ENCODE measurements around the gene MRPL24.
A peak's percentile ranks its signal among the peaks of the same experiment; 100 is the strongest.
"Not testable (repeated sequence)": the region's sequence is repeated elsewhere in the genome, so short reads cannot be mapped to it uniquely, and the experiment has no call there.

Gene MRPL24

DNA sequence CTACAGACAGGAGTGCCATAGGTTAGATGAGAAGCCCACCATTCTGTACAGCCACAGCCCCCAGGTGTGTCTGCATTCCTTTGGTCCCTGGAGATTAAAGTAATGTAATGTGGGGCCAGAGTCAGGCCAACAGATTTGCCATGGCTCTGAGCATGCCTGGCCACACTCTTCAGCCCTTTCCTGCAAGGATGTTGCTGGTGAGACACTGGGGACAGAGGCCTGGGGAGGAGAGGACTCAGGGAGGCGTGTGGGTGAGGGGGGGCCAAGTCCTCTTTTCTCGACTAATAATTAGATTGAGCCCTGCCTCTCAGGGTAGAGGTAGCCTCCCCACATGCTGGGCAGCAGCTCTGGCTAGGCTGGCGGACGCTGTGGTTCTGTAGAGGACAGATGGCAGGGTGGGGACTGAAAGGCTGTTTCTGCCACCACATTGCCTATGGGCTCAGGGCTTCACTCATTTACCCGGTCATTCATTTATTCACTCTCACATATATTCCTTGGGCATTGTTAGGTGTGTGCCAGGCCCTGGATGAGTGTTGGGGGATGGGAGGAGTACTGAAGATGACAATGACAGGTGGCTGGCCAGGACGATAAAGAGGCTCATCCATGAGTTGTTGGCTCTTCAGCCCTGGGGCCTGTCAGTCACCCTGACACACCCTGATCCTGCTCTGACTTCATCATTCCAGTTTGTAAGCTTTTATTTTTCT, 19.4 kb upstream of the MRPL24 start:
- no peak for DNase-seq (ENCODE audit: low spot score)

DNA sequence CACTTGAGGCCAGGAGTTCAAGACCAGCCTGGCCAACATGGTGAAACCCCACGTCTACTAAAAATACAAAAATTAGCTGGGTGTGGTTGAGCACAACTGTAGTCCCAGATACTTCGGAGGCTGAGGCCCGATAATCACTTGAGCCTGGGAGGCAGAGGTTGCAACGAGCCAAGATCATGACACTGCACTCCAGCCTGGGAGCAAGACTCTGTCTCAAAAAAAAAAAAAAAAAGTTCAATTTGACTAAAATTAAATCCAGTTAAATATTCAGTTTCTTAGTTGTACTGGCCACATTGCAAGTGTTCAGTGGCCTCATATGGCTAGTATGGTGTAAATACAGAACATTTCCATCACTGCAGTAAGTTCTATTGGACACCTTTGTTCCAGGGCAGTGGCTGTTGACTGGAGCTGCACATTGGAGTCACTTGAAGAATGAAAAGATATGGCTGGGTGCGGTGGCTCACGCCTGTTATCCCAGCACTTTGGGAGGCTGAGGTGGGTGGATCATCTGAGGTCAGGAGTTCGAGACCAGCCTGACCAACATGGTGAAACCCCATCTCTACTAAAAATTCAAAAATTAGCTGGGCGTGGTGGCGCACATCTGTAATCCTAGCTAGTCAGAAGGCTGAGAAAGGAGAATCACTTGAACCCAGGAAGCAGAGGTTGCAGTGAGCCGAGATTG, 16.8 kb upstream of the MRPL24 start:
- DNase-seq (ENCODE audit: low spot score): not testable (repeated sequence)

DNA sequence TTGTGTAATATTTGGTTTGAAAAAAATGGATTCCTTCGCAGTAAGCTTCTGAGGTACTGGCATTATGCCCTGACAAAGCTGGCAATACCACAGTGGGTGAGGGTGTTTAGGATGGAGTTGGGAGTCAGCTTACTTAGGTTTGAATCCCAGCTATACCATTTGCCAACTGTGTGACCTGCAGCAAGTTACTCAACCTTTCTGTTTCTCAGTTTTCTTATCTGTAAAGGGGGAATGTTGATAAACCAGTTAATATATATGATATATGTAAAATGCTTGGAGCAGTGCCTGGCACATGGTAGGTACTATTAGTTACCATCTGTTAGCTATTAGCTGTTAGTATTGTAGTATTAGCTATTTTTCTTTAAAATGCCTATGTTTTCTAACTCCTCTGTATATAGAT, 15.5 kb upstream of the MRPL24 start:
- no peak for DNase-seq (ENCODE audit: low spot score)

DNA sequence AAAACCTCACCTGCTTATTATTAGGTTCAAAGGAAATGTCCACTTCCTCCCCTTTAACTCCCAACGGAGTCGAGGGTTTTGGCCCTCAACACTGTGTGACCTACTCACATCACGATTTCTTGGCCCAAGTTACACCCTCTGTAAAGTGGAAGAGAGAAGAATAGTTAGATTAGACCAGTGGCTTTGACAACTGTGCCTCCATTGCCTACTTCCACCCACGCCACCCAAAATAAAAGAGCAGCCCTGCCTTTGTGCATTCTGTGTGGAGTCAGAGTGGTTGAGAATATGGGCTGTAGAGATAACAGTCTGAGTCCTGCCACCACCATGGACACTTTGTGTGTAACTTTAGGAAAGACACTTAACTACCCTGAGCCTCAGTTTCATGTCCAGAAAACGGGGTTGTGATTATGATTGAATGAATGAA, 14.7 kb upstream of the MRPL24 start:
- DNase-seq (ENCODE audit: low spot score): no peak

DNA sequence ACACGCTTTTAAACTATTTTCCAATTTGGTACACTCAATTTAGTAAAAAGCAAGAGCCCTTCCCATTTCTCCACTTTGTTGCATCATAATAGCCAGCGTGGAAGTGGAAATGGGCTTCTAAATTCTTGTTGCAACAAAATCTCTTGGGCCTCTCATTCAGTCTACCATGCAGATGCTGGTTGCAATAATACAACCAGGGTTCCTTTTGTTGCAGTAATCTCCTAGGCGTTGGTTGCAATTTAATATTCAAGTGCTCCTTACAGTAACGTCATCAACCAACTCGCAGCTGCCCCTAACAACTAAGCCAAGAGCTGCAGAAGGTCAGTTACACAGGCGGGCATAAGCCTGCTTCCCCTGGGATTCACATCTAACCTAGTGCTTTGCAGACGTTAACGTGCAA, 13.3 kb upstream of the MRPL24 start:
- no peak for DNase-seq (ENCODE audit: low spot score)

DNA sequence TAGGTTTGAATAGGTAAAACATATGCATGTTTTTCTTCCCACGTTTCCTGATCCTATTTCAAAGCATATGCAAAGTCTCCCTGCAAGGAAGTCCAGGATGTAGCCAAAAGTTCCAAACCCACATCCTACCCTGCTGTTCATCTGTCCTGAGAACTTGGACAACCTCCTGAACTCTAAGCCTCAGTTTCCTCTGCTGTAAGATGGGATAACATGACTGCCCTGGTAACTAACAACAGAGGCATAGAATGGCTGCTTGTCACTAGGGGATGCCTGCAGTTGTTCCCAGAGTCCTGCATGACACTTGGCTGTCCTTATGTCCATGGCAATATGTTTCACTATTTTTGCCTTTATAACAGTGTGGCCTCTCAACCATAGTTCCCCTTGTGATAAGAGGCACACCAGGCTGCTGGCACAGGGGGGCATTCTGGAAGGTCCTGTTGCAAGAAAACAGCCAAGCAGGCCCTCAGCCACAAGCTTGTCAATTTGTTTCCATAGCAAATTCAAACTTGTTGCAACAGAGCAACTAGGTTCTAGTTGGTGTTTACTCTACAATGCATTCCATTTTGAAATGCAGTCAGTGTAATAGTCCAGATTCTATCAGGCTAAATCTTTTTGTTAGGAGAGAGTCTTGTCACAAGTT, 12.1 kb upstream of the MRPL24 start:
- no peak for DNase-seq (ENCODE audit: low spot score)

DNA sequence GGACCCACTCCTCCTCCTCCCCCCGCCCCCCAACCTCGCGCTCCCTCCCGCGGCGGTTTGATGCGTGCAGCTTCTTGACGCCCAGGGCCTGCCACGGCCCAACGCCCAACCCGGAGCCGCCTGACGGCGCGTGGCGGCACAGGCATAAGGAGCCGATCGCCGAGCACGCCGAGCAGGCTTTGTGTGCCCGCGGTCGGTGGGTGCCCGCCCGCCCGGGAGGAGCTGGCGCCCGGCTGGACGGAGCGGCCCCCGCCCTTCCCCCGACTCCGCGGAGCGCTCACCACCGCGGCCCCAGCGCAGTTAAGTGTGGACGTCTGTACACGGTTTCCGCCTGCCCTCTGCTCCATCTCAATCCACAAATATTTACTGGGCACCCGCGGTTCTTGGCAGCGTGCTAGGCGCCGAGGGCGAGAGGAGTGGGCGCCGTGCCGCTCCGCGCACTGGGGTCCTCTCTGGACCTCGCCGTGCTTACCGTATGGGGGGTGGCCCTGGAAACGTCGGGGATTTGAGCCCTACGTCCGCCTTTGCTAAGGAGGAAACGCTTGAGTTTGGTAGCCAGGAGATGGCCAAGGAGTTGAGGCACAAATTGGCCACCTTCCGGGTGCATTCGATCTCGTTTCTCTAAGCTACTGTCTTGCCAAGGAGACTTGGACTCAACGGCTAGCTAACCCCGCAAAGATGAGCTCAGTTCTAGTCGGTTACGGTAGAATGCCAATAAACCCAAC, 11.0 kb upstream of the MRPL24 start:
- peak; percentile 97 for DNase-seq (ENCODE audit: low spot score)

DNA sequence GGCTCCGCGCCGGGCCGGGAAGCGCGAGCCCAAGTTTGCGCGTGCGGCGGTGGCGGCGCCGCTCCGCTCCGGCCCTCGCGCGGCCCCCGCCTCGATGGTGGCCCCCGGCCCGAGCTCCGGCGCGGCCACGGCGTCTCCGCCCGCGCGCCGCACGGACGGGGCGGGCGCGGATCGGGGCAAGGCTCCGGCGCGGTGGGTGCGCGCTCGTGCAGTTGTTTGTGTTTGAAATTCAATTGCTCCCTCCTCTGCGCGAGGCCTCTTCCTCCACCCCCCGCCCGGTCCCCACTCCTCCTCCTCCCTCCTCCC, 10.5 kb upstream of the MRPL24 start, which contains the start of gene HDGF:
HDGF (minus strand) TSS at position 225 of the 306 bp plus-strand sequence. CDS start 246 bp downstream, outside the sequence.
- DNase-seq (ENCODE audit: low spot score): no peak

DNA sequence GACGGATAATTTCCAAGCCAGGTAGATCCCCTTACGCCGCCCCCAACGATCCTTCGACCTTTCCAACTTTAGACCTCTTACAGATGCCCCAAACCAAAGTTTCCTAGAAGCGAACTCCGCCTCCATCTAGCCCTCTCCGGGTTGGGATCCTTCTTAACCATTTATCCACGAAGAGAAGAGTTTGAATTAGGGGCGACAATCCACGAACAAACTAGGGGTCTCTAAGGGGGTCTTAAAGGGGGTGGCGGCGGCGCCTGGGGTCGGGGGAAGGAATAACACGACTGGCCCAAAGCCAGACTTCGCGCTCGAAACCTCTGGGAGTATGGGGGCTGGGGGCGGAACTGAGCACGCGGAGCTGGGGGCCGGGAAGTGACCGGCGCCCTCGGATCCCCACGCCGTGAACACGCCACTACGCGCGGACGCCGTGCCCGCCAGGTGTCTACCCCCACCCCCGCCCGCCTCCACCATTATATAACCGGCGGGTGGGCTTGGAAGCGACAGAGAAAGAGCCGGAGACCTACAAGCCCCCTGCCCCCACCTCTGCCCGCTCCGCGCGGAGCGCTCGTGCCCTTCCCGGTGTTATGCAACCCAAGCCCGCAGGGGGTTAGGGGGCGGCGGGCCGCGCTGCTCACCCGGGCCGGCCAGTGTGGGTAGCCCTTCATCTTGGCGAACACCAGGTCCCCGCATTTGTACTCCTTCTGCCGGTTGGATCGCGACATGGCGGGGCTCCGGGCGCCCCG, 10.0 kb upstream of the MRPL24 start:
- no peak for DNase-seq (ENCODE audit: low spot score)

DNA sequence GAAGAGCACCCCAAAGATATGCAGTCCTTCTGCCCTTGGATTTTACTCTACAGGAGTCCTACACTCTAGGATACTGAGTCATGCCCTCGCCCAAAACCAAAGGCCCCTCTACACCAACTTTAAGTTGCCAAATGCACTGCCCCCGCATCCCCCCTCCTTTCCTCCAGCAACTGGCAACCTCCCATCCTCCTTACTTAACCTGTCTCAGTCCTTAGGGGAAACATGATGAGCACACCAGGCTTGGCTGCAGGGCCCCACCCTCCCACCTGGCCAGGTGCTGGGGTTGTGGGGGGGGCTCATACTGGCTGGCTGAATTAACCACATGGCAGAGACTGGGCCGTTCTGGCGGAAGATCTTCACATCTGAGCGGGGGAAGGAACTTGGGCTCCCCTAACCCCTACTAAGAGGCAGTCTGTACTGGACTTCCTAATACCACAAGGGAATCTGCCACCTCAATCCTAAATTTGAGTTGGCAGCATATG, 9.3 kb upstream of the MRPL24 start:
- DNase-seq (ENCODE audit: low spot score): peak; percentile 54

DNA sequence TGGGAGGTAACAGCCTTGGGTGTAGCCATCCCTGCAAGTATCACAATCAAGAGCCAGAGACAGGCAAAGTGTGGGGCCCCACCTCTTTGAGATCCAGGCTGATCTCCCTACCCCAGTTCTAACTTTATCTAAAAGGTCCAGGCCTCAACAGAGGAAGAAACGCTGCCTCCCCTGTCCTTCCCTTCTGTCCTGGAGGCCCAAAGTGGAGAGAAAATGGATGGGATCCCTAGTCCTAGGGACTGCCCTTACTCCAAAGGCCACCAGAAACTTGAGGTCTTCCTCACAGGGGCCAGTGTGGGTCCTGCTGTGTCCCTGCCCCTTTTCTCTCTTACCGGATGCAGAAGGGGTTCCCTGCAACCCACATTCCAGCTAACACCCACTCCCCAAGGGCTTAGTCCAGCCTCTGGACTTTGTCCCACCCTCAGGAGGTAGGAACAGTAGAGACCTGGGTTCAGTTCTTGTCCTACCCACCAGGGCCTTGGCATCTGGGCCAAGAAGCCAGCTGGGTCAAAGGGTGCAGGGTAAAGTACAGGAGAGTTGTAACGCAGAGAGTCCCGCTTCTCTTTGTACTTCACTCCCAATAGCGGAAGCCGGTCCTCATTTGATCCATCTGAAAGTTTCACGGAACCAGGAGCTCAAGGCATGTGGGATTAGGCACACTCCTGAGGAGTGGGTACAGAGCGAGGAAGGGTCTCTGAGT, 8.7 kb upstream of the MRPL24 start:
- no peak for DNase-seq (ENCODE audit: low spot score)

DNA sequence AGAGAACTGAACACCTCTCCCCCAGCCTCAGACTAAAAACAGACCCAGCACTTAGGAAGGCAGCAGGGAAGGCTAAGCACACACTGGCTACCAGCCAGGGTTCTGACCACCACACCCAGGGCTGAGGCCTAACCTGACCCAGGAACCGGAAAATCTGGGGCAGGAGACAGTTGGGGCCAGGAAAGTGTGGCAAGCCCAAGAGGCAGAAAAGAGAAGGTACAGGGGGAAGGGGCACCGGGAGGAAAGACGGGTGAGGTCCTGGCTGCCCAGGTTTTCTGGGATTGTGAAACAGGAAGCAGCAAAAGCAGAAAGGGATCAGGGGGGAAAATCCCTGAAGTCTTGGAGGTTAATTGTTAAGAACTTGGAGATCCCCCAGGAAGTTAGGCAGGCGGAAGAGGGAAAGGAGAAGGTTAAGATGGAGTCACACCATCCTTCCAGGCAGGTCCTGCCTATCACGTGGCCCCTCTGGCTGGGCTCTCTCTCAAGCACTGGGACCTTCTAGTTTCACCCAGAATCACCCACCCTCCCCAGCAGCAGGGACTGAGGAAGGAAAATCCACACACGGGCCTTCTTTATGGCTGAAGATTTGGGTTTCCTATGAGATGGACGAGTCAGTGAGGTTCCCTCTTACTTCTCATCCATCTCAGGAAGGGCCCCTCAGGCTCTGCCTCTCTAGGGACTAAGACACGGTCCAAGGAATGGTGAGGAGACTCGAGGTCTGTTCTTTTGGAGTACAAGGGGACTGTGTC, 8.0 kb upstream of the MRPL24 start:
- no peak for DNase-seq (ENCODE audit: low spot score)

DNA sequence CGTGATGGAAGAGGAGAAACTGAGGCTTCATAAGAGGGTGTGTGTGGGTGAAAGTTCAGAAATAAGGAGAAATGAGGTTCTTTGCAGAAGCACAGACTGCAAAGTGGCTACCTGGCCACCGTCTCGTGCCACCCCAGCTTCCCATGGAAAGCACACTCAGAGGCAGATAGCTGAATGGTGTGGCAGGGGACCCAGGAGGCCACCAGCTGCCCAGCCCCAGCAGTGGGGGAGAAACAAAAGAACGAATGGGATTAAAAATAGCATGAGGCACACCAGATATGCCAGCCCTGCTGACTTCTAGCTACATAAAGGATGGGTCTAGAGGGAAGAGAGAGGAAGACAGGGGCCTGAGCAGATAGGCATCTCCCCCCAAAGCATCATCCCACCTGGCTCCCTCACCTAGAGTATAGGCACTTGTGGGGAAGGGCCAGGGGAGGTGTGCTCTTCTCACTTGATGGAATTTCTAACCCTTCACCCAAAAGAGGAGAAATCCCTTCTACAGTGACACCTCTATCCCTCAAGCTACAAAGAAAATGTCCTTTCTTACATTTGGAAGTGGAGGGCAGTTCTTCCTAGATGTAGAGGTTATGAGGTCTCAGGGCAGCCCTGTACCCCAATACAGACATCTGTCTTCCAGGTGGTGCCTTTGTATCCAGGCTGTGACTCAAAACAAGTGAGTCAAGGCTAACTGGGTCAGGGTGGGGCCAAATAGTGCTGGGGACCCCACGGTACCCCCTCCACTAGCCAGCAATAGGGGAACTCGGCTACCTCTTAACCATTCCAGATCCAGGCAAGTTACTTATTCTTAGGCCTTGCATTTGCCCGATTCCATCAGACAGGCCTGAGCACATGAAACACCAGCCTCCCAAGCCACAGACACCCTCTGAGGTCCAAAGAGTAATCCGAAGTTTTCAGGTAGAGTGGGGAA, 7.1 kb upstream of the MRPL24 start:
- peak; percentile 56 for DNase-seq (ENCODE audit: low spot score)

DNA sequence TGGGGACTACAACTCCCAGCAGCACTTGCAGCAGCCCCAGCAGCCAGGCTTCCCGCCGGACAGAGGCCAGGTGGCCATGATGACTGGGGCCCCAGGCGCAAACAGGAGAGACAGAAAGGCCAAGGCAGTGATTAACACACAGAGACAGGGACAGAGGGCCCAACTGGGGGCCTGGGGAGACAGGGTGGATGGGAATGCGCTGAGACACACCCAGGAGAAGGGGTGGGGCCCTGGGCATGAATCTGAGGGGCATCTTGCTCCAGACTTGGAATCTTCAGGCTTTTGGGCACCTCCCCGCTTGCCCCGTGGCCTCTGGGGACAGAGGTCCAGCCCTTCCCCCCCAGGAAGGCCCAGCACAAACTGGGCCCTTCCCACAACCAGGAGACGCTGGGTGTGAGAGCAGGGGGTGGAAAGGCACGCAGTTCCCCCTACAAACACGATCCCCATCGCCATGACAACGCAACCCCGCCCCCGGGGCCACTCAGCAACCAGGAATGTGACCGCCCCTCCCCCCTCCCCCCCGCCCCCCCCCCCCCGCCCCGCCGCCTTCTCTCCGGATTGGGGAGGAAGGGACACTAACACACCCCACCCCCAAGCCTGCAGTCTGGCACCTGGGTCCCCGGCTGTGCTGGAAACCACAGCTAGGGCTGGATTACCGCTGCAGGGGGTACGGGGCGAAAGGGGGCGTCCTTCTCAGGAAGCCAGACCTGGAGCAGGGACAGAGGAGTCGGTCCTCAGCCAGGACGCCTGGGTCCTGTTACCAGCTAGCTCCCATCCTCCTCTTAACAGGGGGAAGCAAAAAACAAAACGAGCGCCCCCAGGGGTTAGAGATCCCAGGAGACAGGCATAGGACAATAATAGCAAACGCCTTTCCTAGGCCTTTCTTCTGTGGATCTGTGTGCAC, 6.1 kb upstream of the MRPL24 start:
- DNase-seq (ENCODE audit: low spot score): peak; percentile 88

DNA sequence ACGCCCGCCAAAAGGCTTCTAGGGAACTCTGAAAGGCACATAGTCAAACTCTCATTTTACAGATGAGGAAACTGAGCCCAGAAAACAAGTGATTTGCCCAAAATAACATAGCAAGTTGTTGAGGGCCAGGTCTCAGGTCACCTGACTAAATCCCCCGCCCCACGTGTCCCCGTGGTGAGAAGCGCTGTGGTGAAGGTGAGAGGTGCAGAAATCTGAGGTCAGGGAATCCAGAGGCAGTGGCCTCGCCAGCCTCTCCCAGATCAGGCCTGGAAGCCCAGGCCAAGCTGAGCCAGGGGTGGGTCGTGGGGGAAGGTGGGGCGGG, 5.5 kb upstream of the MRPL24 start:
- DNase-seq (ENCODE audit: low spot score): peak; percentile 34

DNA sequence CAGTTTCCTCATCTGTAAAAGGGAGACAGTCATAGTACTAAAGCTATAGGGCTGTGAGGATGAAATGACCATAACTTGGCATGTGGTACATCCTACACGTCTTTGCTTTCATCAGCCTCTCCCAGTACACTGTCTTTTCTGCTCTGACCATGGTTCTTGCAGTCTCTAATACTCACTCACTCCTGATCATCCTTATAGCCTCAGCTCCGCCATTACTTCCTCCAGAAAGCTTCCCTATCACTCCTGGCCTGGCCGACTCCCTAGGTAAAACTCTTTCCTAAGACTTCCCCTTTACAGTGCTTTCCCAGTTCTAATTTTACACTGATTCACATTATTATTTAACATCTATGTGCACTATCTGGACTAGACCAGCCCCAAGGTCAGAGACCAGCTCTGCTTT, 5.0 kb upstream of the MRPL24 start:
- DNase-seq (ENCODE audit: low spot score): no peak

DNA sequence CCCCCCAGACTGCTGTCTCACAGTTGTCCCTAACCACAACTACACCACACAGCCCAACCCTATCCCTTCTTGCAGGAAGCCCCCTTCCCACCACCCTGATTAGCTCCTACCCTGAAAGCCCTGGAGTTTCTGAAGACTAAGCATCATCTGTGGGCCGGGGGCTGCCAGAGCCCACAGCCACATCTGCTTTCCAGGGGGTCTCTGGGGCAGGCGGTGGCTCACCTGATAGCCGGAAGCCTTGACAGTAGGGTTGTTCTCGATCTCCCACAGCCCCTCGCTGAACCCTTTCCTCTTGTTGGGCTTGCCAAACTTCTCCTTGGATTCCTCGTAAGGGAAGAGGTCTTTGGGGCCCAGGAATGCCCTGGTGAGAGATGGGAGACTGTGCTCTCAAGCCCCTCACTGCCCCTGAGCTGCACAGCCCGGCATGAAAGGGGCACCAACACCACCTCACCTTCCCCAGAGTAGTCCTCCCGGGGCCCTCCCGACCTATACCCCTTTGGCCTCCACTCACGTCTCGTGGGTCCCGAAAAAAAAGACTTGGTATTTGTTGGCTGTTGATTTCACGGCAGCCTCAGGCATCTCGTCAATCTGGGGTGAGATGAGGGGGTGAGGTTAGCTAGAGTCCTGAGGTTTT, 4.0 kb upstream of the MRPL24 start:
- no peak for DNase-seq (ENCODE audit: low spot score)

DNA sequence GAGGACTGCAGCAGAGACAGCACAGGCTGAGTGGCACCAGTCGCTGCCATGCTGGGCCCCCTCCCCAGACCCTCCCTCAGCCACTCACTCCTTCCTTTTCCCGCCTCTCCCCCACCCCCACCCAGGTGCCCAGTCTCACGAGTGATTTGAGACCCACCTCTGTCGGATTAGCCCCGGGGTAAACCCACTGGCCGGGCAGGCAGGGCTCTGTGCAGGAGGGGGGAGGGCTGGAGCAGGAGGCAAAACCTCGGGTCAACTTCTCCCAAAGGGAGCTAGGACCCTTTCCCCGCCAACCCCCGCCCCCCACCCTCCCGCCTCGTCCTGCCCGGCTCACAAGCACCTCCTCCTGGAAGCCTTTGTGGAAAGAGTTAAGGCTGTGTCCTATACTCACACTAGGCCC, 3.5 kb upstream of the MRPL24 start:
- DNase-seq (ENCODE audit: low spot score): no peak

All from CD4-positive, alpha-beta T cell treated with Interleukin-2 at 100 ng/mL for 4 hours (primary cell).